Medulla oblongata (tissue), 1 donor: ENCODE measurements around the gene CFAP298.
A peak's percentile ranks its signal among the peaks of the same experiment; 100 is the strongest.

ENCODE experiments used
- DNase-seq: peaks from one replicate; pipeline ENCODE4 v3.0.0-alpha.2; 2015; ENCODE audit errors: extremely low spot score

The CFAP298 gene

GRCh38 chr21:32599091-32599490, 13.1 kb downstream of the CFAP298 start:
- DNase-seq = no peak

DNA sequence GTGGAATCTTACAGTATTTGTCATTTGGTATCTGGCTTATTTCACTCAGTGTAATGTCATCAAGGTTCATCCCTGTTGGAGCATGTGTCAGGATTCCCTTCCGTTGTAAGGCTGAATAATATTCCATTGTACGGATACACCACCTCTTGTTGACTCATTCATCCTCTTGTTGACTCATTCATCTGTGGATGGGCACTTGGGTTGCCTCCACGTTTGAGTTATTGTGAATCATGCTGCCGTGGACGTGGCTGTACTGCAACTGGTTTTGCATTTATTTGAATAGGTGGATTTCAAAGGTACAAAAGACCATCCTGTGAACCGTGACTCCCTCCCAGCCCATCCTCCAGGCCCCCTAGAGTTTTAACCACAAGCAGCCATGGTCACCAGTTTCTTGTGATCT, 15.0 kb downstream of the CFAP298 start:
- no peak for DNase-seq

DNA sequence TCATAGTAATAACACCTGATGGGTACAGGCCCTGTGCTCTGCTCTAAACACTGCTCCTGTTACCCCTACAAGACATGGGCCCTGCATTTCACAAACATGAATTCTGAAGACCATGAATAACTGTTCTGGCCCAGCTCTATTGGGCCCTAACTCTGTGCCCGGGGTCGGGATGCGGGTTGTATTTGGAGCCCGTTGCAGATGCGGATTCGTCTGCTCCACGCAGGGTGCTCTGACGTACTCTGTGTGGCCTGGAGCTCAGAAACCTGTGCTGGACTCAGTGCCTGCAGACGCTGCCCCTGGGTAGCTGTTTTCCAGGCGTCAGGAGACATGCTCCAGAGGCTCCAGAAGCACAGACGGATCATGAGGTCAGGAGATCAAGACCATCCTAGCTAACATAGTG, 16.7 kb downstream of the CFAP298 start:
- no peak for DNase-seq

DNA sequence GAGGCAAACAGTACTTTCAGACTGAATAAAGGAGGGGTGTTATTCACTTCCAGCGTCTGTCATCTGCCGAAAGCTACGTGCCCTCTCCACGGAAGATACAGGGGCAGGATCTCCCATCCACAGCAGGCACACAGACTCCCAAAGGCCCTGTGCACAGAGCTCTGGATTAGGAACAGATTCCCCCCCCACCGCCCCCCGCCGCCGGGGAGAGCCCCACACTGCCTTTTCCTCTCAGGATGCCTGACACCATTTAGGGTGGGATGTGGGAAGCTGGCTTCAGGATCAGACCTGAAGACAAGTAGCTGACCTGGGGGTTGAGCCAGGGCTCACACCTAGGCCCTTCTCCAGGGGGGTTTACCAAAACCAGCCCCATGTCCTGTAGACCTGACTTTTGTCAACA, 18.5 kb downstream of the CFAP298 start:
- DNase-seq = no peak

DNA sequence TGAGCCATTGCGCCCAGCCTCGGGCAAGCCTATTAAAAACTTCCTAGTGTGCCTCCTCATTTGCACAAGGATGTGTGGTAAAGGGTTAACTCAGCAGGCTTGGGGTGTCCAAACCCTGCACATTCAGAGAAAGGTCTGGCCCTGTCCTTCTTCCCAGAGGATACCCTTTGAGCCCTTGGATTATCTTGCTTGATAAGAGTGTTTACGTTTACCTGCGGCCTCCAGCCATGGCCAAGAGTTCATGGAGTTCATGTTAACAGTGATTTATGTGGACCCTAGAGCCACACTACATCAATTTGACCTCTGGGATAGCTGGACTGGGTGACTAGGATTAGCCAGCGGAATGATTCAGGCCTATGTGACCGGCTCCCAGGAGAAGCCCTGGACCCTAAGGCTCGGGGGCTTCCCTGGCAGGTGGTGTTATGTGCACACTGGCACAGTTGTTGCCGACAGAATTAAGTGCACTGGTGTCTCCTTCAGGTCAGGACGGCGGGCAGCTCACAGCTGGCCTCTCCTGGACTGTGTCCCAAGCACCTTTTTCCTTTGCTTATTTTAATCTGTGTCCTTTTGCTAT, 19.2 kb downstream of the CFAP298 start:
- DNase-seq = no peak

GRCh38 chr21:32590130-32590529, 22.0 kb downstream of the CFAP298 start:
- no peak for DNase-seq

GRCh38 chr21:32587651-32588050, 24.5 kb downstream of the CFAP298 start:
- DNase-seq = no peak

DNA sequence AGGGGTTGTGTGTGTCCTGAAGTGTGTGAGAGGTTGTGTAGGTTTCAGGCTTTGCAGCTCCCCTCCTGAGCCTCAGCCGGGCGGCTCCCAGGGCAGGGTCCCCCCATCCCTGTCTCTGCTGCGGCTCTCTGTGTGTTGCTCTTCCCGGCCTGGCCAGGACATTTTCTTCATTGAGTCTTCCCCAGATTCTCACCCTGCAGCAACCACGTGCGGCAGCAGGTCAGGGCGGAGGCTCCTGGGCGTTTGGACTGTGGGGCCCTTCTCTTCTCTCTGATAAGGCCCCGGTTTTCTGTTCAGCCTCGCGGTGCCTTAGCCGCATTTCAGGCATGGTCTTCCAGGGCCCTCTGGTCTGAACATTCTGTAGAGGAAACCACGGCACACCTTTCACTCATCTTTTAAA, 25.1 kb downstream of the CFAP298 start:
- no peak for DNase-seq

- DNase-seq = no peak
Observed at GRCh38 chr21:32585970-32586369, 26.2 kb downstream of the CFAP298 start.

DNA sequence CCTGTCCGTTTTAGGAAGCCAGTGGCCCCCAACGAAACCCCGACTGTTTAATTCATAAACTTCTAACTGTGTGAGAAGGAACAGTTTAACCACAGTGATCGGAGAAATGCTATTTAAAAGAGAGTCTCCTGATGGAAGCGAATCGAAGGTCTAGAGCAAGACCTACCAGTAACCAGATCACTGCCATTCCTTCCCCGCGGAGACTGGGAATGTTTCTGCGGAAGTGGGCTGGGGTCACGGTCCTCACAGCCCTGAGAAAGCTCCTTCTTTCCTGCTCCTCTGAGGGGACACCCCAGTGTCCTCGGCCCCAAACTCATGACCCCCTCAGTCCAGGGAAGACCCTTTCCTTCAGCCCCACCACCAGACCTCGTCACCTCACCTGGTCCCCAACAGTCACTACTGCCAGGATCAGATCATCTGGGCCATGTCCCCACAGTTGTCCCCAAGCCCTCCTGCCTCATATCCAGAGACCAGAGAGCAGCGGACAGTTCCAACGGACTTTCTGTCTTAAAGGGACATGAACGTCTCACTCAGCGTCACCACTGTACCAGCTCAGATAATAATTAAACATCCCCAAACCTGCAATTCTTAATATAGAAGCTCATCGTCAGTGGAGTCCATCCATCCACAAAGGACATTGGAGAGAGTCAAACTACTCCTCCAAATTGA, 27.0 kb downstream of the CFAP298 start, which contains the start of gene TCP10L:
TSS of gene TCP10L (minus strand) at position 482 of the 669 bp plus-strand sequence. CDS start 1,219 bp downstream, outside the sequence.
- DNase-seq = no peak

- DNase-seq = no peak
Observed at GRCh38 chr21:32584472-32584871, 27.7 kb downstream of the CFAP298 start.

GRCh38 chr21:32581732-32582131, 30.4 kb downstream of the CFAP298 start:
- DNase-seq = no peak

DNA sequence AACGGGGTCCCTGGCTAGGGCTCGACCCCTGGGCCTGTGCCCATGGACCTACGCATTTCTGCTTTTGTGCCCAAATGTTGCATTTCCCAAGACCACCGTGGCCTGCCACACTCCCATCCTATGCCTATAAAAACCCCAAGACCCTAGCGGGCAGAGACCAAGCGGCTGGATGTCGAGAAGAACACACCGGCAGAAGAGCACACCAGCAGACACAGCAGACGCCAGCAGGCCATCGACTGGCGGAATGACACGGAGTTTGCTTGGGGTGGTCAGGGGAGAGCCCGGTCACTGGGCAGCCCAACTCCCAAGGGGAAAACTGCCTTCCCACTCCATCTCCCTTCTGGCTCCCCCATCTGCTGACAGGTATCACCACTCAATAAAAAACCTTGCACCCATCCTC, 31.2 kb downstream of the CFAP298 start:
- DNase-seq = no peak

GRCh38 chr21:32578107-32578691, 34.0 kb downstream of the CFAP298 start:
- DNase-seq = no peak

GRCh38 chr21:32576011-32576410, 36.2 kb downstream of the CFAP298 start:
- no peak for DNase-seq

GRCh38 chr21:32574946-32575925, 36.9 kb downstream of the CFAP298 start:
- DNase-seq = no peak

GRCh38 chr21:32572574-32573420, 39.4 kb downstream of the CFAP298 start:
- no peak for DNase-seq

DNA sequence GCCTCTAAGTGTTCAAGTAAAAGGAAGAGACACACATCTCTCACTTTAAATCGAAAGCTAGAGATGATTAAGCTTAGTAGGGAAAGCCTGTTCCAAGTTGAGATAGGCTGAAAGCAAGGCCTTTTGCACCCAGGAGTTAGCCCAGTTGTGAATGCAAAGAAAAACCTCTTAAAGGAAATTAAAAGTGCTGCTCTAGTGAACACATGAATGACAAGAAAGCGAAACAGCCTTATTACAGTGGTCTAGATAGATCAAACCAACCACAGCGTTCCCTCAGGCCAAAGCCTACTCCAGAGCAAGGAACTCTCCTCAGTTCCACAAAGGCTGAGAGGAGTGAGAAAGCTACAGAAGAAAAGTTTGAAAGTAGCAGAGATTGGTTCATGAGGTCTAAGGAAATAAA, 41.7 kb downstream of the CFAP298 start:
- no peak for DNase-seq

- DNase-seq = peak; percentile 86
Observed at GRCh38 chr21:32569261-32570230, 42.6 kb downstream of the CFAP298 start.

- no peak for DNase-seq
Observed at GRCh38 chr21:32567626-32568025, 44.6 kb downstream of the CFAP298 start.
